WTC11 (cell line): ENCODE results near the gene DCAF6. TPM values are rescaled to one million over a fixed set of nuclear protein-coding genes. Genes with fewer than 3 reads are reported as not detected.

Experiments
- ATAC-seq: fragments of 200-7000 bp; cut with Tn5 transposase; 2 replicates; pipeline ENCODE4 v1.10.0; 2021; ENCODE audit warnings: mild to moderate bottlenecking, moderate library complexity
- CTCF ChIA-PET: fragments of 300-600 bp; sonication (Branson Sonifier 250); formaldehyde crosslinking; loops from one replicate; lab custom pipeline; 2021; ENCODE audit warnings: antibody characterized with exemption; lab: Charles Lee
- POLR2A ChIA-PET: fragments of 350-600 bp; sonication (Branson Sonifier 250); formaldehyde crosslinking; loops from one replicate; lab custom pipeline; 2021; ENCODE audit warnings: antibody characterized with exemption; lab: Charles Lee
- DNase-seq: peaks from one replicate; pipeline ENCODE4 v3.0.0; 2021; ENCODE audit warnings: low spot score
- H3K27ac Mint-ChIP-seq: 2 replicates; pipeline ENCODE4 v1.8.0; 2021; ENCODE audit warnings: mixed read lengths
- H3K27me3 Mint-ChIP-seq: 2 replicates; pipeline ENCODE4 v1.8.0; 2021; ENCODE audit warnings: low read depth, mild to moderate bottlenecking, moderate library complexity, mixed read lengths
- H3K36me3 Mint-ChIP-seq: 2 replicates; pipeline ENCODE4 v1.8.0; 2021; ENCODE audit warnings: mixed read lengths
- H3K4me1 Mint-ChIP-seq: 2 replicates; pipeline ENCODE4 v1.8.0; 2022; ENCODE audit warnings: mixed read lengths
- H3K4me3 Mint-ChIP-seq: 2 replicates; pipeline ENCODE4 v1.8.0; 2021; ENCODE audit warnings: mild to moderate bottlenecking, moderate library complexity, mixed read lengths
- H3K9me3 Mint-ChIP-seq: 2 replicates; pipeline ENCODE4 v1.8.0; 2021; ENCODE audit warnings: mixed read lengths
- ATF1 ChIP-seq: sonication (generic); formaldehyde crosslinking; IDR thresholded peaks from 2 replicates; pipeline ENCODE4 v1.8.1; 2023; ENCODE audit warnings: mild to moderate bottlenecking, moderate library complexity, missing genetic modification reagents
- ESRRA ChIP-seq: sonication (generic); formaldehyde crosslinking; IDR thresholded peaks from 2 replicates; pipeline ENCODE4 v1.8.1; 2022; ENCODE audit warnings: mild to moderate bottlenecking, missing genetic modification reagents, borderline replicate concordance
- HMGA2 ChIP-seq: fragments of 250-450 bp; sonication (Bioruptor Pico); IDR thresholded peaks from 2 replicates; pipeline ENCODE4 v1.4.0; 2021; ENCODE audit warnings: mild to moderate bottlenecking, moderate library complexity
- IRF2 ChIP-seq: sonication (generic); formaldehyde crosslinking; IDR thresholded peaks from 2 replicates; pipeline ENCODE4 v1.8.0; 2022; ENCODE audit warnings: low read depth, missing genetic modification reagents, borderline replicate concordance
- JAZF1 ChIP-seq: fragments of 250-450 bp; sonication (Bioruptor Pico); IDR thresholded peaks from 2 replicates; pipeline ENCODE4 v1.9.0; 2021; ENCODE audit warnings: moderate library complexity, mild to moderate bottlenecking, inconsistent platforms
- NR2C2 ChIP-seq: sonication (generic); formaldehyde crosslinking; IDR thresholded peaks from 2 replicates; pipeline ENCODE4 v1.8.0; 2022; ENCODE audit warnings: mild to moderate bottlenecking, missing genetic modification reagents
- PRRX2 ChIP-seq: fragments of 250-450 bp; sonication (Bioruptor Pico); IDR thresholded peaks from 2 replicates; pipeline ENCODE4 v1.8.0; 2021; ENCODE audit warnings: mild to moderate bottlenecking
- RELA ChIP-seq: sonication (generic); formaldehyde crosslinking; IDR thresholded peaks from 2 replicates; pipeline ENCODE4 v1.8.1; 2022; ENCODE audit warnings: missing genetic modification reagents, mild to moderate bottlenecking, borderline replicate concordance
- SMAD4 ChIP-seq: sonication (generic); formaldehyde crosslinking; IDR thresholded peaks from 2 replicates; pipeline ENCODE4 v1.8.0; 2022; ENCODE audit warnings: mild to moderate bottlenecking, missing genetic modification reagents
- TCF7 ChIP-seq: sonication (generic); formaldehyde crosslinking; IDR thresholded peaks from 2 replicates; pipeline ENCODE4 v1.8.0; 2022; ENCODE audit warnings: mild to moderate bottlenecking, low read depth, missing genetic modification reagents, moderate library complexity
- ZBTB21 ChIP-seq: sonication (generic); formaldehyde crosslinking; IDR thresholded peaks from 2 replicates; pipeline ENCODE4 v1.8.1; 2023; ENCODE audit warnings: mild to moderate bottlenecking, missing genetic modification reagents, borderline replicate concordance
- ZNF121 ChIP-seq: sonication (generic); formaldehyde crosslinking; IDR thresholded peaks from 2 replicates; pipeline ENCODE4 v1.8.0; 2023; ENCODE audit warnings: missing genetic modification reagents
- ZNF232 ChIP-seq: sonication (generic); formaldehyde crosslinking; IDR thresholded peaks from 2 replicates; pipeline ENCODE4 v1.8.0; 2022; ENCODE audit warnings: mild to moderate bottlenecking, missing genetic modification reagents
- ZNF396 ChIP-seq: fragments of 250-450 bp; sonication (Bioruptor Pico); IDR thresholded peaks from 2 replicates; pipeline ENCODE4 v1.8.0; 2021; ENCODE audit warnings: mild to moderate bottlenecking, moderate library complexity, borderline replicate concordance
- ZNF423 ChIP-seq: fragments of 250-450 bp; sonication (Bioruptor Pico); IDR thresholded peaks from 2 replicates; pipeline ENCODE4 v2.1.2; 2022; ENCODE audit warnings: mild to moderate bottlenecking, moderate library complexity
- total RNA-seq: library from RNA; stranded (reverse); gene quantifications from 3 replicates; pipeline ENCODE4 v1.2.3, GENCODE V29; 2021
- TF ChIP-seq, protein P1 (sequence below): sonication (generic); formaldehyde crosslinking; IDR thresholded peaks from 2 replicates; pipeline ENCODE4 v1.8.0; 2022; ENCODE audit warnings: mild to moderate bottlenecking, missing genetic modification reagents
- TF ChIP-seq, protein P2 (sequence below): sonication (generic); formaldehyde crosslinking; IDR thresholded peaks from 2 replicates; pipeline ENCODE4 v1.8.1; 2023; ENCODE audit warnings: mild to moderate bottlenecking, missing genetic modification reagents
- TF ChIP-seq, protein P3 (sequence below): sonication (generic); formaldehyde crosslinking; IDR thresholded peaks from 2 replicates; pipeline ENCODE4 v1.8.0; 2022; ENCODE audit warnings: mild to moderate bottlenecking, missing genetic modification reagents
- TF ChIP-seq, protein P4 (sequence below): sonication (generic); formaldehyde crosslinking; IDR thresholded peaks from 2 replicates; pipeline ENCODE4 v1.8.0; 2023; ENCODE audit warnings: missing genetic modification reagents
- TF ChIP-seq, protein P5 (sequence below): fragments of 250-450 bp; sonication (Bioruptor Pico); IDR thresholded peaks from 2 replicates; pipeline ENCODE4 v1.9.0; 2021; ENCODE audit warnings: moderate library complexity, mild to moderate bottlenecking, inconsistent platforms, borderline replicate concordance
- TF ChIP-seq, protein P6 (sequence below): fragments of 250-450 bp; sonication (Bioruptor Pico); IDR thresholded peaks from 2 replicates; pipeline ENCODE4 v1.8.0; 2021; ENCODE audit warnings: mild to moderate bottlenecking

Gene DCAF6
- total RNA-seq, 1 experiment from 2014 or later = 13.5 TPM

DNA sequence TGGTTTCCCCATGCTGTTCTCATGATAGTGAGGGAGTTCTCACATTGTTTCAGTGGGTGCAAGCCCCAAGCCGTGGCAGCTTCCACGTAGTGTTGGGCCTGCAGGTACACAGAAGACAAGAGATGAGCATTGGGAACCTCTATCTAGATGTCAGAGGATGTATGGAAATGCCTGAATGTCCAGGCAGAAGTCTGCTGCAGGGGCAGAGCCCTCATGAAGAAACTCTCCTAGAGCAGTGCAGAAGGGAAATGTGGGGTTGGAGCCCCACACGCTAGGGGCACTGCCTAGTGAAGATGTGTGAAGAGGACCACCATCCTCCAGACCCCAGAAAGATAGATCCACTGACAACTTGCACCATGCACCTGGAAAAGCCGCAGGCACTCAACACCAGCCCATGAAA is 183.3 kb downstream of the DCAF6 start:
- peaks cover 20% of the 10 kb centered on the region for H3K36me3 Mint-ChIP-seq
- POLR2A ChIA-PET = no interaction called here
- ATAC-seq = no peak
- H3K4me1 Mint-ChIP-seq = no peaks in the 10 kb centered on the region
- CTCF ChIA-PET = no interaction called here
- DNase-seq = no peak
- H3K27ac Mint-ChIP-seq = no peak overlapping the region
- H3K4me3 Mint-ChIP-seq = no peak overlapping the region
- peaks cover 18% of the 10 kb centered on the region for H3K9me3 Mint-ChIP-seq
- TF ChIP-seq RELA (CRISPR knock-in tag) (no peak), ZNF396 (CRISPR knock-in tag) (no peak), ZNF121 (CRISPR knock-in tag) (no peak), ATF1 (no peak), HMGA2 (CRISPR knock-in tag) (no peak), TCF7 (no peak), ZNF423 (CRISPR knock-in tag) (no peak), ESRRA (CRISPR knock-in tag) (no peak), NR2C2 (CRISPR knock-in tag) (no peak), ZNF232 (CRISPR knock-in tag) (no peak)
- TF ChIP-seq, protein P1, sequence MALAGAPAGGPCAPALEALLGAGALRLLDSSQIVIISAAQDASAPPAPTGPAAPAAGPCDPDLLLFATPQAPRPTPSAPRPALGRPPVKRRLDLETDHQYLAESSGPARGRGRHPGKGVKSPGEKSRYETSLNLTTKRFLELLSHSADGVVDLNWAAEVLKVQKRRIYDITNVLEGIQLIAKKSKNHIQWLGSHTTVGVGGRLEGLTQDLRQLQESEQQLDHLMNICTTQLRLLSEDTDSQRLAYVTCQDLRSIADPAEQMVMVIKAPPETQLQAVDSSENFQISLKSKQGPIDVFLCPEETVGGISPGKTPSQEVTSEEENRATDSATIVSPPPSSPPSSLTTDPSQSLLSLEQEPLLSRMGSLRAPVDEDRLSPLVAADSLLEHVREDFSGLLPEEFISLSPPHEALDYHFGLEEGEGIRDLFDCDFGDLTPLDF (CRISPR knock-in tag) = no peak
- TF ChIP-seq, protein P2, sequence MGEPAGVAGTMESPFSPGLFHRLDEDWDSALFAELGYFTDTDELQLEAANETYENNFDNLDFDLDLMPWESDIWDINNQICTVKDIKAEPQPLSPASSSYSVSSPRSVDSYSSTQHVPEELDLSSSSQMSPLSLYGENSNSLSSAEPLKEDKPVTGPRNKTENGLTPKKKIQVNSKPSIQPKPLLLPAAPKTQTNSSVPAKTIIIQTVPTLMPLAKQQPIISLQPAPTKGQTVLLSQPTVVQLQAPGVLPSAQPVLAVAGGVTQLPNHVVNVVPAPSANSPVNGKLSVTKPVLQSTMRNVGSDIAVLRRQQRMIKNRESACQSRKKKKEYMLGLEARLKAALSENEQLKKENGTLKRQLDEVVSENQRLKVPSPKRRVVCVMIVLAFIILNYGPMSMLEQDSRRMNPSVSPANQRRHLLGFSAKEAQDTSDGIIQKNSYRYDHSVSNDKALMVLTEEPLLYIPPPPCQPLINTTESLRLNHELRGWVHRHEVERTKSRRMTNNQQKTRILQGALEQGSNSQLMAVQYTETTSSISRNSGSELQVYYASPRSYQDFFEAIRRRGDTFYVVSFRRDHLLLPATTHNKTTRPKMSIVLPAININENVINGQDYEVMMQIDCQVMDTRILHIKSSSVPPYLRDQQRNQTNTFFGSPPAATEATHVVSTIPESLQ (CRISPR knock-in tag) = no peak
- TF ChIP-seq, protein P3, sequence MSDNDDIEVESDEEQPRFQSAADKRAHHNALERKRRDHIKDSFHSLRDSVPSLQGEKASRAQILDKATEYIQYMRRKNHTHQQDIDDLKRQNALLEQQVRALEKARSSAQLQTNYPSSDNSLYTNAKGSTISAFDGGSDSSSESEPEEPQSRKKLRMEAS (CRISPR knock-in tag) = no peak
- TF ChIP-seq, protein P4, sequence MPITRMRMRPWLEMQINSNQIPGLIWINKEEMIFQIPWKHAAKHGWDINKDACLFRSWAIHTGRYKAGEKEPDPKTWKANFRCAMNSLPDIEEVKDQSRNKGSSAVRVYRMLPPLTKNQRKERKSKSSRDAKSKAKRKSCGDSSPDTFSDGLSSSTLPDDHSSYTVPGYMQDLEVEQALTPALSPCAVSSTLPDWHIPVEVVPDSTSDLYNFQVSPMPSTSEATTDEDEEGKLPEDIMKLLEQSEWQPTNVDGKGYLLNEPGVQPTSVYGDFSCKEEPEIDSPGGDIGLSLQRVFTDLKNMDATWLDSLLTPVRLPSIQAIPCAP (CRISPR knock-in tag) = no peak
- TF ChIP-seq, protein P5, sequence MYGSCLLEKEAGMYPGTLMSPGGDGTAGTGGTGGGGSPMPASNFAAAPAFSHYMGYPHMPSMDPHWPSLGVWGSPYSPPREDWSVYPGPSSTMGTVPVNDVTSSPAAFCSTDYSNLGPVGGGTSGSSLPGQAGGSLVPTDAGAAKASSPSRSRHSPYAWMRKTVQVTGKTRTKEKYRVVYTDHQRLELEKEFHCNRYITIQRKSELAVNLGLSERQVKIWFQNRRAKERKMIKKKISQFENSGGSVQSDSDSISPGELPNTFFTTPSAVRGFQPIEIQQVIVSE (CRISPR knock-in tag) = no peak
- TF ChIP-seq, protein P6, sequence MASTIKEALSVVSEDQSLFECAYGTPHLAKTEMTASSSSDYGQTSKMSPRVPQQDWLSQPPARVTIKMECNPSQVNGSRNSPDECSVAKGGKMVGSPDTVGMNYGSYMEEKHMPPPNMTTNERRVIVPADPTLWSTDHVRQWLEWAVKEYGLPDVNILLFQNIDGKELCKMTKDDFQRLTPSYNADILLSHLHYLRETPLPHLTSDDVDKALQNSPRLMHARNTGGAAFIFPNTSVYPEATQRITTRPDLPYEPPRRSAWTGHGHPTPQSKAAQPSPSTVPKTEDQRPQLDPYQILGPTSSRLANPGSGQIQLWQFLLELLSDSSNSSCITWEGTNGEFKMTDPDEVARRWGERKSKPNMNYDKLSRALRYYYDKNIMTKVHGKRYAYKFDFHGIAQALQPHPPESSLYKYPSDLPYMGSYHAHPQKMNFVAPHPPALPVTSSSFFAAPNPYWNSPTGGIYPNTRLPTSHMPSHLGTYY (CRISPR knock-in tag) = no peak
- H3K27me3 Mint-ChIP-seq = no peaks in the 10 kb centered on the region; the same call in 1 of the 2 replicates

DNA sequence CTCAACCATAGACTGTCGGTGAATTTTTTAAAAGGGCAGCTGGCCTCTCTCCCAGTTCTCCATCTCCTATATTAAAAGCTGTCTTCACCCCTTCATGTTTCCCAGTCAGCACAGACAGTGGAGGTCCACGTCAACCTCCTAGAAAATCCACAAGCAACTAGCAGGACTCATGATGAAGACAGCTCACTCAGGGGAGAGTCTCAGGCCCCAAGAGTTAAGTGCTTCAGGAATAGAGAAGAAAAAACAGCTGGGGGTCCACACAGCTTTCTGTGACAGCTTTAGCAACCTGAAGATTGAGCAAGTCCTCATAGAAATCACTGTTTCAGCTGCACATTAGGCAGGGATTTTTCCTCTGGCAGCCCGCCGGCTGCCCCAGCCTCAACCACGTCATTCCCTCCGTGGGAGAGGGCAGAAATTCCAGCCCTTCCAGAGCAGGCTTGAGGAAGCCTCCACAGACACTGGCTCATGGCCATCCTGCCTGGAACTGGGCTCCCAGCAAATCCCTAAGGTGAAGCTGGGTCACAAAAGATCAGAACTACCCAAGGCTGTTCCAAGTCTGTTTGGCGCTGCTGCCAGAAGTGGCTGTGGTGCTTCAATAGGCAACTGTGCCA is 185.0 kb downstream of the DCAF6 start:
- POLR2A ChIA-PET = interaction anchor here (1.1 kb wide), 1 partner anchor 10 kb away, joined by 3 read pairs; no protein-coding TSS in a partner anchor
- Mint-ChIP-seq H3K36me3 (peaks cover 22% of the 10 kb centered on the region), H3K27me3 (no peaks in the 10 kb centered on the region; the same call in 1 of the 2 replicates), H3K4me3 (no peak overlapping the region), H3K4me1 (no peaks in the 10 kb centered on the region), H3K27ac (no peak overlapping the region), H3K9me3 (peaks cover 18% of the 10 kb centered on the region)
- ATAC-seq (no peak), DNase-seq (no peak)
- TF ChIP-seq JAZF1 (CRISPR knock-in tag) (no peak), PRRX2 (no peak), SMAD4 (no peak), IRF2 (no peak), ZBTB21 (CRISPR knock-in tag) (no peak)
- CTCF ChIA-PET = interaction anchor here (1.0 to 1.5 kb wide), 3 partner anchors 9 to 113 kb away, joined by 3 to 4 read pairs (median 3); no protein-coding TSS in a partner anchor
